NCI-H146 (cell line): Measurements from ENCODE around the gene FMO2.
A peak's percentile ranks its signal among the peaks of the same experiment; 100 is the strongest.

Experiments used
- DNase-seq: peaks from one replicate; lab custom pipeline; 2025; lab: John Stamatoyannopoulos, UW

Gene FMO2, protein sequence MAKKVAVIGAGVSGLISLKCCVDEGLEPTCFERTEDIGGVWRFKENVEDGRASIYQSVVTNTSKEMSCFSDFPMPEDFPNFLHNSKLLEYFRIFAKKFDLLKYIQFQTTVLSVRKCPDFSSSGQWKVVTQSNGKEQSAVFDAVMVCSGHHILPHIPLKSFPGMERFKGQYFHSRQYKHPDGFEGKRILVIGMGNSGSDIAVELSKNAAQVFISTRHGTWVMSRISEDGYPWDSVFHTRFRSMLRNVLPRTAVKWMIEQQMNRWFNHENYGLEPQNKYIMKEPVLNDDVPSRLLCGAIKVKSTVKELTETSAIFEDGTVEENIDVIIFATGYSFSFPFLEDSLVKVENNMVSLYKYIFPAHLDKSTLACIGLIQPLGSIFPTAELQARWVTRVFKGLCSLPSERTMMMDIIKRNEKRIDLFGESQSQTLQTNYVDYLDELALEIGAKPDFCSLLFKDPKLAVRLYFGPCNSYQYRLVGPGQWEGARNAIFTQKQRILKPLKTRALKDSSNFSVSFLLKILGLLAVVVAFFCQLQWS

DNA sequence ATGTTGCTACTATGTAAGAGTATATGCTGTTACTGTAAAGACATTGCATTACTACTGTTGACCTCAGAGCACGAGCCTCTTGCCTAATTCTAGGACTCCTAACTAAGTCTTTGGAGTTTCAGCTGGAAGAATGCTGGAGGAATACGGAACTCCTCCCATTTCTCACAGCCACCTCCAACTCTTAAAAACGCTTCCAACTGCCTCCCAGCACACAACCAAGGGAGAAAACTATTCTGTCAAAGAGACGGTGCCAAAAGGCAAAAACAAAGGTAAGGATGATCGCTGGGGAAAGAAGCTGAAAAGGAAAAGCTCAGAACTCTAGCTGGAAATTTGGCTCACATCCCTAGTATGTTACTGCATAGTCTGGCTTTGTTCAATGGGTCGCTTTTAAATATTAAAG, at the start of gene FMO2:
Gene FMO2, plus strand, starts transcription at position 210 of the 400 bp plus-strand sequence. CDS start 414 bp downstream, outside the sequence.
- no peak for DNase-seq

DNA sequence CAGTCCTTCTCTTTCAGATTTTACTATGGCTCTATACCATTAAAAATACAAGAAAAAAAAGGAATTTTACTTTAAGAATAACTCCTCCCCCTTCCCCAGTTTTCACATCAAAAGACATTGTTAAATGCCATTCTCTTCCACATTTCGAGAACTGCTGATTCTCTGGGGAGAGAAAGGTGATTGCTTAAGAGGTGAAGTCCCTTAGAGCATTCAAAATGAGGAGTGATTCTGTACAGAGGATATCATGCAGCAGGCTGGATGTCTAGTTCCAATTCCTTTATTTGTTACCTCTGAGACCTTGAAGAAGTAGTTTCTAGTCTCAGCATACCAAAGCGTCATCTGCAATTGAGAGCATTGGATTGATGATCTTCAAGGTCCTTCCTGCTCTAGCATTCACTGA, 47.5 kb upstream of the FMO2 start:
- no peak for DNase-seq

DNA sequence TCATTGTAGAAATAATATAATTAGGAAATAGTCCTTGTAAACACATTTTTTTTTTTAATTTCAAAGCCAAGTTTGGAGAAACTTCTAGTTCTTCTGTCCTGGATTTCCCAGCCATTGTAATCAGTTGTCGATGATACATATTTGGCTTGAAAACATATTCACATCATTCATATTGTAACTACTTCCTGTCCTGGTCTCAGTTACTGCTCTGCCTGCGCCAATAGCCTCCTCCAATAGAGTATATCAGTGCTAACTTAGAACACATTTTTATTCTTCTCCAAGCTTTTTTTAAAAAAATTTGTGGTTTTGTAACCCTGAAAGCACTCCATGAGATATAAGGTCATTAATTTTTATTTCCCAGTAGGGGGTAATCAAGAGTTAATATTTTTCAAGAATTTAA, 46.1 kb upstream of the FMO2 start:
- DNase-seq: no peak

DNA sequence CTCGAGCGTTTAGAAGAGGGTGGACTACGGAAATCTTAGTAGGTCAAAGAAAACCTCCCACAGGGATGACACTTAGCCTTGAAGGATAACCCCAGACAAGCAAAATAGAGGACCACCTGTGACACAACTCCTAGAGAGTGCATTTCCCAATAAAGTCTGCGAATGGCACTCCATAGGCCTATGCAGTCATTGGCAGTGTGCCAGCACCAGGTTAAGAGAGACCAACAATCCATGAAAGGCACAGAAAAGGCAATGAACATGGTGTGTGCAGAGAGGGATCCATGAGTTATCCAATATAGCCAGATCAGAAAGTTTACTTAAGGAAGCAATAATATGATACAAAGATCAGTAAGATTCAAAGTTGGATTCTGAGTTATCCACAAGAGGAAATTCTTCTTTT, 45.2 kb upstream of the FMO2 start:
- DNase-seq: peak; percentile 2

DNA sequence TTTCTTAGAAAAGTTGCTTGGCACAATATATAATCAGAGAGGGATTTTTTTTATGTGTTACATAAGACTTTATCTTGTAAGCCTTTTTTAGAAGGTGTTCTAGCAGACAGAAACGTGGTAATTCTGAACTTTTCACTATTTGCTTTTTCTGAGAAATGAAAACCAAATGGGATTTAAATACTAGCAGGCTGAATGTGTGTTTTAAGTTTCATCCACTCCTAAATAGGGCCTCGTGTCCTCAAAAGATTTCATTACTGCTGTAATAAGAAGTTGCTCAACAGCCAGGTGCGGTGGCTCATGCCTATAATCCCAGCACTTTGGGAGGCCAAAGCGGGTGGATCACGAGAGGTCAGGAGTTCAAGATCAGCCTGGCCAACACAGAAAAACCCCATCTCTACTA, 44.7 kb upstream of the FMO2 start:
- DNase-seq: no peak

DNA sequence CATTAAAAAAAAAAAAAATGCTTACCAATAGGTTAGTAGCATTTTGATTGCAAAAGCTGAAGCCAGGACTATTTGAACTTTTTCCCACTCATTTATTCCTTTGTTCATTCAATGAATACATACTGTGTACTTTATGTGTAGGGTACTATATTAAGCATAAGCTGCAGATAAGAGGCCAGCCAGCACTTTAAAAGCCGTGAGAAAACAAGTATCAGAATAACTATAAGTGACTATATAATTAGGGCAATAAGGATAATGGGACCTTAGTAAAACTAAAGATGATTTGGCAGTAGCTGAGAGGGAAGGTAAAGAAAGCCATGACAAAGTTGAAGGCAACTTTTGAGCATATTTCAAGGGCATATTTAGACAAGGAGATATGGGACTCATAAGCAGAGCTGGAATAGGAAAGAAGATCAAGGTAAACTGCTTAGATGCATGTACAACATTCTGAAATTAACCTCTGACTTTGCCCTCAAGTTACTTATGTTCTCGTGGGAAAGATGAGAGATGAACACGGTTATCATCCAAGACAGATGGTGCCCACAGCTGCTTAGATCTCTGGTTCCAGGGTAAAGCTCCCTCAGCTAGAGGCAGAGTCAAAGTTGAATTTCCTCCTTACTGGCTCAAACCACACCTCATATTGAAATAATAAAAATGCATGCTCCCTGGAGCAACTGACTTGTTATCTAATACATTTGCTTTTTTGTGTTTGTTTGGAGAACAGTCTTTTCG, 44.0 kb upstream of the FMO2 start:
- DNase-seq: no peak

DNA sequence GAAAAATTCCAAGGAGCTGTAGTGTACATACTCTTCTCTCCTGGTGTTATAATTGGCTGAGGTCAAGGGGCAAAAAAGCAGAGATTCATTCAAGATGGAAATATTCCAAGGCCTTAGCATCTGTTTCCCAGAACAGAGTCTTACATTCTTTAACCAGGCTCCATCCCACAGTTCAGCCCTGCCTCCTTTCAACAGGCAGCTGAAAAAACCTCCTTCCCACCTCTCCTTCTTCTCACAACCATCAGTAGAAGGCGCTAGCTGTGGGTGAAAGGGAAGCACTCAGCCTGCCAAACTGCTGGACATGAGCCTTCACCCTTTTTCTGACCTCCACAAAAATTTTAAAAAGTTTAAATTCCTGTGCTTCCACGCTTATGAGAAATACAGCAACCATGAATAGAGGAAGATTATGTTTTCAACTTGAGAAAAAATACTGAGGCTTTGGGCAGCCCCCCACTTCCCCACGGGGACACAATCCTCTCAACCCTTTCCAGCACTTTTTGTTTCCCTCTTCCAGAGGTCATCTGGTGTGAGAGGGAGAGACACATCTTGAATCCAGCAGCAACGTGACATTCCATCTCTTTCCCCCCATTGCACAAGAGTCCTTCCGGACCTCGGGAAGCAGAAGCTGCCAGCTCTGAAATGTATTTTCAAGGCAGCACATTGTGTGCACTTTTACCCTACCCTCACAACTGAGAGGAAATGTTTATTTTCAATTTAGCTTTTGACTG, 43.2 kb upstream of the FMO2 start:
- DNase-seq: no peak

DNA sequence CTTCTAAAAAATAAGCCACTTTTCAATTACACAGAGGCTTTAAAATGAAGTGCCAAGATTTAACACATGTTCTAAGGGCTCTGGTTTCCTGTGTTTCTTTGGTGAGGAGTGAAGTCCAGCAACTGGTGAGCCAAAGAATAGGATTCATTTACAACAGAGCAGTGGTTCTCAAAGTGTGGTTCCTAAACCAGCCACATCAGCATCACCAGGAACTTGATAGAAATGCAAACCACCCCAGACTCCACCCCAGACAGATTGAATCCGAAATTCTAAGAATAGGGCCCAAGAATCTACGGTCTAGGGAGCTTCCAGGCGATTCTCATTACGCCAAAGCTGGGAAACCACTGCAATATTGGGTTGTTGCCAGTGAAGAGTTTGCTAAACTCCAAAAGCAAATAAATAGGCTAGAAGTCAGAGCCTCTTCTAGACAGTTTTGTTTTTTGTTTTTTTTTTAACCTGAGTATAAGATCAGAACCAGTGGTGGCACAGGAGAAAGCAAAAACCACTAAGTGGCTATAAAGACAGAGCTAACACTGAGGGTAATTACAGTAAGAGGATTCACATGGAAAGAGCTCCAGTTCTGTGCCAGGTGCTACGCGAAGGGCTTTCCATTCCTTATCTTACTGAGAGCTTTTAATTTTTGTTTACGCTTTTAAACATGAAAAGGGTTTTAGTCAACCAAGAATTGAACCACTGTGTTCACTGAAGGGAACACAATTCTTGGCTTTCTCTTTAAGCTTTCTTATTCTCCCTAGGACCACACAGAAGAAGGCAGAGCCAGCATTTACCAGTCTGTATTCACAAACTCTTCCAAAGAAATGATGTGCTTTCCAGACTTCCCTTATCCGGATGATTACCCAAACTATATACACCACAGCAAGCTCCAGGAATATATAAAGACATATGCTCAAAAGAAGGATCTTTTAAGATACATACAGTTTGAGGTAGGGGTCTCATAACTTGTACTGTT, 42.4 kb upstream of the FMO2 start:
- DNase-seq: peak; percentile 1

DNA sequence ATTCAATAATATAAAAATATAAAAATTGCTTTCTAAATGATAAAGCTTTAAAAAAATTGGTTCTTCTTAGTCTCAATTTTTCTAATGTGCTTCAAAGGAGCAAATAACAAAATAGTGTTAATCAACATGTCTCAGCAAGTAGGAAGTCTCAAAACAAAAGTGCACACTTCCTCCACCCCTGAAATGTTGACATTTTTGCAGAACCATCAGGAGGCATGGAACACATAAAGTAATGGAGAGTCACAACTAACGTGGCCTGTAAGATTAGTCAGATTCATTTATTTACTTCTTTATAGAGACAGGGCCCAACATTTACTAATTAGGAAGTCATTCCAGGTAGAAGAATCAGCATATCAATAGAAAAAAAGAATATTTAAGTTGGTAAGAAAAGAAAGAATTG, 34.9 kb upstream of the FMO2 start:
- DNase-seq: no peak

DNA sequence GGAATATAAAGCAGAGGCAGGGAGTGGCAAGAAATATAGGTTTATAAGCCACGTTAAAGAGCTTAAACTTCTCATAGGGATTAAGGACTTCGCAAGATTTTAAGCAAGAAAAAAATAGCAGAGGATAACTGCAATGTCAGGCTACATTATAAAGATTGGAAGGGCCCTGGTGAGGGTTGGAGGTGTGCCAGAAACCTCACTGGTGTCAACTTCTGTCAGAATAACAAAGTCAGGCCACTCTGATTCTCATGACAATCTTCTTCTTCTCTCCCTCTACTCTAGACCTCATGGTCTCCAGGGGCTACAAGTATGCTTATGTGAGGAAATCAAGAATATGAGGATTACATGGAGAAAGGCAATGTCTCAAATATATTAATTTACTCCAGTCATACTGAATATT, 32.6 kb upstream of the FMO2 start:
- no peak for DNase-seq

DNA sequence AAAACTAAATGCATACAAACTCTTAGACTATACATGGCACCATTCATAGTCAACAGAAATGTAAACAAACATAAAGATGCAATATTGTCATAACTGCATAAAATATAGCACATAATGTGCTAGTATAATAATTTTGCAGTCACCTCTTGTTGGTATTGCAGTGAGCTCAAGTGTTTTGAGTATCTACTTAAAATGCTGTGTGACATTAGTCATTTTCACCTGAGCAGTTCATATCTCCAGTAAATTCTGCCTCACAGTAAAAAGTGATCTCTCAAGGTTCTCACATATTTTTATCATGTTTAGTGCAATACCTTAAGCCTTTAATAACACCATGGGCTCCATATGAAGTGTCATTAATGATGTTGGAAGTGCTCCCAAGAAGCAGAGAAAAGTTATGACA, 29.6 kb upstream of the FMO2 start:
- no peak for DNase-seq

DNA sequence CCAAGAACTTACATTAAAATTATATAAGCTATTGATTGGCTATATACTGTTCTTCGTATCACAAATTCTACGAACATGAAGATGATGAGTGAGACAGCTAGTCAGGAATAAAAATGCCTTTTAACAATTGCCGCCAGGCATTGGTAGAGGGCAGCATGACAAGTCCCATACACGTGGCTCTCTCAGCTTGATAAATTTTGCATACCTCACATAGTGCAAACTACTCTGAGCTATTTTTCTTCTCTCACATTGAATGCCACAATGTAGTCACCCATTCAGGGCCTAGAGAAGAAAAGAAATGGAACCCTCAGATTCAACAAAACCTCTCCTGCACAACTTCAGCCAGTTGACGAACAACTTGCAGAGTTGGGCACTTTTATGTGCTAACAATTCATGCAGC, 27.0 kb upstream of the FMO2 start:
- DNase-seq: no peak

DNA sequence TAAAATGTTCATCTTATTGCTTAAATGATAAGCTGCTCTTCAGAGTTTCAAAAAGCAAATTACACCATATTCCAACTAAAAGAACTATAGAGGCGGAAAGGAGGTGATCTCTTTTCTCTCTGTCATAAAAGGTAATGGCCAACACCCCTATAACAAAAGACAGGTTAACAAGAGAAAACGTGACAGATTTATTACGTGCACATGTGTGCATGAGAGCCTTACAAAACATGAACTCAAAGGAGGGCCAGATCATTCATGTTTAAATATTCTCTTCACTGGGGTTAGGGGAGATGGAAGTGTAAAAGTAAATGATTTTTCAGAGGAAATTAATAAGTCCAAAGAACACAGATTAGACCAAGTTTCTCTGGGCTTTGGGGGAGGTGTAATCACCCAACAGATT, 26.5 kb upstream of the FMO2 start:
- DNase-seq: no peak

DNA sequence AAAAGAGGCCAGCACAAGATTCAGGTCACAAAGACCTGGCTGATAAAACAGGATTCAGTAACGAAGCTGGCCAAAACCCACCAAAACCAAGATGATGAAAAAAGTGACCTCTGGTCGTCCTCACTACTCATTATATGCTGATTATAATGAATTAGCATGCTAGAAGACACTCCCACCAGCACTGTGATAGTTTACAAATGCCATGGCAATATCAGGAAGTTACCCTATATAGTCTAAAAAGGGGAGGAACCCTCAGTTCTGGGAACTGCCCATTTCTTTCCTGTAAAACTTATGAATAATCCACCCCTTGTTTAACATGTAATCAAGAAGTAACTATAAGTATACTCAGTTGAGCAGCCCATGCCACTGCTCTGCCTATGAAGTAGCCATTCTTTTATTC, 26.0 kb upstream of the FMO2 start:
- DNase-seq: no peak

DNA sequence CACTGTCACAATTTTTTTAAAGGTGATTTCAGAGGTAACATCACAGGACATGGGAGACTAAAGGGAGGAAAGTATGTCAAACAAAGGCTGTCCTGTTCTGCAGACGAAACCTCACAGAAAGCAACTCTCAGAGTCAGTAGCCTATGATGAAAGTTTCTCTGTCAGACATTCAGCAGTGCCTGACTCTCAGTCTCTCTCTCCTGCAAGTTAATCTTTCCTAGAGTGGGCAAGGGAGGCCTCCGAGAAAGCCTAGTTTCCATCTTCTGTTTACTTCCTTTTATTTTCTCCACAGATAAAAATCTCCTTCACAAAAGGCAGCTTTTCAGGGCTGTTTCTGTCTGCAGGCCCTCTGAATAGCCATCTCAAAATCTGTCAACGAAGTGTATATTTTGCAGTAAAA, 24.9 kb upstream of the FMO2 start:
- no peak for DNase-seq

DNA sequence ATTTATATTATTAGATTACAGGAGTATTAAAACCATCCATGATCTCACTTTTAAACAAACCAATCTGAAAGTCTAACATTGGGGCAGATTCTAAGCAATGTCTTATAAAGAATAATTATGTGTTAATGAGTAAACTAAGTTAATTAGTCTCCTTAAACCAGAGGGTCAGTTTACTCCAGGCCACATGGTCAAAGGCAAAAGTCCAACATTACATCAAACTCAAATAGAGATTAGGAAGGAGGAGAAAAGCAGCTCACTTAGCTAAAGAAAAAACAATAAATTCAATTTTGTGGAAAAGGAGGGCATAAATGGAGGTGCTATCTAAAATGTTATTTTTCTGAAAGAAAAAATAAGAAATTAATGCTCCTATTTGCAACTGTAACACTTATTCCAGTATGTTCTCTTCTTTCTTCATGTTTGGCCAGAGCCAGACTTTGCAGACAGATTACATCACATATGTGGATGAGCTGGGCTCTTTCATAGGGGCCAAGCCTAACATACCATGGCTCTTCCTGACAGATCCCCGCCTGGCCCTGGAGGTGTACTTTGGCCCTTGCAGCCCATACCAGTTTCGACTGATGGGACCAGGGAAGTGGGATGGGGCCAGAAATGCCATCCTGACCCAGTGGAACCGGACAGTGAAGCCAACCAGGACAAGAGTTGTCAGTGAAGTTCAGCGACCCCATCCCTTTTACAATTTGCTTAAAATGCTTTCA, 24.3 kb upstream of the FMO2 start:
- no peak for DNase-seq

DNA sequence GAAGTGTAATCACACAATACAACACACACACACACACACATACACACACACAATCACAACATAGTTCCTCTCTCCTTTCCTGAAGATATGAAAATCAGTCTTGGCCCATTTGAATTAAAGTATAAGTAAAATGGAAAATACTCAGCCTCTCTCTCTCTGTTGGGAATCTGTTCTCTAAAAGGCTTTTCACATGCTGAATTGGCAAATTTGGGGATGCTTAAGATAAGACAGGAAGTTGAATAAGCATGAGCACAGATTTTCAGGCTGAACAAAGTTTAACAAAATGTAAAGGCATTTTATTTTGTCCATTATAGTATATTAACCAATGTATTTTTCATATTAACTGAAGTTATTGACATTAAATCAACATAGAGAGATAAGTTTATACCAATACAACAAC, 23.7 kb upstream of the FMO2 start:
- DNase-seq: no peak

DNA sequence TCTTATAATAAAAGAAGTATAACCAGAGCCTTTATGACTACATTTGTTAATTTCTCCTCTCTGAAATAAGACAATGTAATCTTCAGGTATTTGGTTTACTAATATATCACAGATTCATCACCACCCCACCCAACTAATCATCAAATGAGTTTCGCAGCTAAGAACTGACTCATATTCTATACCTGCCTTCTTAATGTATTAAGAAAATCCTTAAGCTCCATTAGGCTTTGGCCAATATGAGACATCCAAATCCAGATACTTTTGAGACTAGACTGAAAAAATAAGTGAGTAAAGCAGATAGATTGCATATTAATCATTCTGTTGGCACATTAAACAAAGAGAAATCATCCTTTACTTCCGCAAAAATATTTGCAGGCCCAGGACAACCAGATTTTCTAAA, 18.7 kb upstream of the FMO2 start:
- DNase-seq: no peak

DNA sequence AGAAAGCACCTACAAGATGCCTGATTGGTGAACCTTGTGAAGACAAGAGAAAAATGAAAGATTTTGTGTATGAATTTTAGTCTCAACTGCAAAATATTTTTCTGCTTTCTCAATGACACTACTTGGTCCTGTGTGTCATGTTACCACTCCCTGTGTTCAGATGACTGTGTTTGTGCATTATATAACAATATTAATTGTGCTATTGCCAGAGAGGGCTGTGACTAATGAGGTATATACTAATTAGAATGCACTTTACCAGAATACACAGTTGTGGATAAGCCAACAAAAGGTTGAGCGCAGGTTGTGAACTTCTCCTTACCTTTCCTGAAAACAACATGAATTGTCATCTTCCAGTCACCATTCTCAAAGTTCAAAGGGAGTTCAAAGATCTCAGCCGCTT, 17.3 kb upstream of the FMO2 start:
- no peak for DNase-seq

DNA sequence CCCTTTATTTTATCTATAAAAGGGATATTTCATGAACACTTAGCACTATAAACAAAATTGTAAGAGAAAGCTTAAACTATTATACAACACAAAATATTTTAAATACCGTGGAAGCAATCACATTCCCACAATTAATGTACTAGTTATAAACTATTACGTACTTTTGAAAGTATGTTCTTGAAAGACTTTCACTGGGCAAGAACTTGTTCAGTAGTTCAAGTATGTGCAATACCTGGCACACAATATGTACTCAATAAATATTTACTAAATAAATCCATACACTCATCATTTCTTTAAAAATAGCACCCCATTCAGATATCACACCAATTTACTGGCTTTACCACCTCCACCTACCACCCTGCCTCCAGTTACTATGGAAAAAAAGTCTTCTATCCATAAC, 12.6 kb upstream of the FMO2 start:
- DNase-seq: no peak

DNA sequence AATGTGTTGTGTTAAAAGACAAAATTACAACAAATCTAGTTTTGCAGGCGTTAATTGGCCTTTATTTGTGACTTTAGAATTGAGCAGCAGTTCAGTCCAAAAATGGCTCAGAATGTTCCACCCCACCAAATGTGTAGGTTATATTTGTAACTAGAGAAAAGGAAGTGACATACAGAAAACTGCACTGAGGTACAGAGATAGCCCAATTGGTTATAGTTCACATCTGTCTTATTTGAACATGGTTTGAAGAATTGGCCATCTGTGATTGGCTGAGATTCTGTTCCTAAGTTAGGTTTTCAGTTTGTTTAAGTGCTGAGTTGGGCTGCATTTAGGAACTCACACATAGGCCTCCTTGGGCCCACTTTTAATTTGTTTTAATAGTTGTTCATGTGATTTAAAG, 12.0 kb upstream of the FMO2 start:
- DNase-seq: no peak
